NCI-H1092 treated with DMSO at 0.1 percent for 48 hours (cell line): ENCODE measurements around the gene COQ9.
"Not testable (repeated sequence)": the region's sequence is repeated elsewhere in the genome, so short reads cannot be mapped to it uniquely, and the experiment has no call there.

Experiments used
- DNase-seq: peaks from one replicate; lab custom pipeline; 2025; lab: John Stamatoyannopoulos, UW

COQ9 gene

DNA sequence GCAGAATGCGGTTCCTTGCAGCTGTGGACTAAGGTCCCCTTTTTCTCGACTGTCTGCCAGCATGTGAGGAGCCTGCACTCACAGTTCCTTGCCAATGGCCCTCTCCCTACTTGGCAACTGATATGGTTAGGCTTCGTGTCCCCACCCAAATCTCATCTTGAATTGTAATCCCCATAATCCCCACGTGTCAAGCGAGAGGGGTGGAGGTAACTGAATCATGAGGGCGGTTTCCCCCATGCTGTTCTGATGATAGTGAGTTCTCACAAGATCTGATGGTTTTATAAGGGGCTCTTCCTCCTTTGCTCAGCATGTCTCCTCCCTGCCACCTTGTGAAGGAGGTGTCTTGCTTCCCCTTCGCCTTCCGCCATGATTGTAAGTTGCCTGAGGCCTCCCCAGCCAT lies 20.0 kb upstream of the COQ9 start:
- no peak for DNase-seq

GRCh38 chr16:57427824-57428223 lies 19.5 kb upstream of the COQ9 start:
- no peak for DNase-seq

- no peak for DNase-seq
These were observed 16.3 kb upstream of the COQ9 start for GRCh38 chr16:57430955-57431354.

DNA sequence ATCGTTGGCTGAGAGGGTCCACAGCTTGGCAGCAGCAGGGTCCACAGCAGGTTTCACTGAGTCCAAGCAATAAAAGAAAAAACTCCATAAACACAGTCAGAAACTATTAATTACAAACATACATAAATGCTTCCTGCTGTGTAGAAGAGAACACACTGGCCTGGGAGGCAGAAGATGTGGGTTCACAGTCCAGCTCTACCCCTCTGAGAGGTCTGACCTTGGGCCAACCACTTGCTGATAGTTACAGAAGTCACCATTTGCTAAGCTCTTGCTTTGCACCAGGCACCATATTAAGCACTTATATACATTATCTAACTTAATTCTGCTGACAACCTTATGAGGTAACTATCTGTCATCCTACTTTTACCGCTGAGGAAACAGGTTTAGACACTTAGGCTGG lies 14.8 kb upstream of the COQ9 start:
- DNase-seq: no peak

DNA sequence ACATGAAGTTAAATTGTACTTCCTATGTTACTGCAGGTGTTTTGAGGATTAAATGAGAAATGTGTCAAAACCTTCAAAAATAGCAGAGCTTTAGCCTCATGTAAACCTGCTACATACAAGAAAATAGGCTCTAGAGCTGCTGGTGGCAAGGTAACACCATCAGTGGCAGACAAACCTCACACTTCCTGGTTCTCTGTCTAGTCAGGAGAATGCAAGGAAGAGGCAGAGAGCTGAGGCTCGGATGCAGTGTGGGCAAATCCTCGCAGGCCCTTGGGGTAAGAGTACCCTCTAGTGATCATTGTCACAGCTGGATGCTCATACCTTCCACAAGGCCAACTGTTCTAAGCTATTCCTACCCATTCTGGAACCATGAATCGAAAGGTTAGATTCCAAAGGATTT lies 14.3 kb upstream of the COQ9 start:
- no peak for DNase-seq

DNA sequence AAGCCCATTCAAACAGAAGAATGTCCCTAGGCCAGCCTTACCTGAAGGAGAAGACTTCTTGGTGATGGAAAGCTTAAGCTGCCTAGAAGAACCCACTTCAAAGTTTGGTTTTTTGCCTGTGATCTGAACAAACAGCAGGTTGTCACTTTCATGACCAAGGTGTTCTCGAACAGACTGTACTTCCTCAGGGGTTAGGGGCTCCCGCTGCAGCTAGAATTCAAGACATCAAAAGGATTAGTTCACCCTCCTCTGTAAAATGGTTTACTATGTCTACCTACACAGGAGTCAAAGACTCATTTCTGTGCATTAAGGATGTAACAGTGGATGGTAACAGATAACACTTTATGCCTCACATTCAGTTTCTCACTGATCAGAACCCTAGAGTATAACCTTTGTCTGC lies 13.3 kb upstream of the COQ9 start:
- DNase-seq: no peak

- no peak for DNase-seq
These were observed 11.4 kb upstream of the COQ9 start for GRCh38 chr16:57435838-57436237.

DNA sequence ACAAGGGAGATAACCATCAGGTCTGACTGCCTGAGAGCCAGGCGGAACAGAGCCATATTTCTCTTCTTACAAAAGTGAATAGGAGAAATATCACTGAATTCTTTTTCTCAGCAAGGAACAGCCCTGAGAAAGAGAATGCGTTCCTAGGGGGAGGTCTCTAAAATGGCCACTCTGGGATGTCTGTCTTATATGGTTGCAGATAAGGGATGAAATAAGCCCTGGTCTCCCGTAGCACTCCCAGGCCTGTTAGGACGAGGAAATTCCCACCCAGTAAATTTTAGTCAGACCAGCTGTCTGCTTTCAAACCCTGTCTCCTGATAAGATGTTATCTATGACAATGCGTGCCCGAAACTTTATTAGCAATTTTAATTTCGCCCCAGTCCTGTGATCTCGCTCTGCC lies 7.3 kb upstream of the COQ9 start:
- DNase-seq: not testable (repeated sequence)

DNA sequence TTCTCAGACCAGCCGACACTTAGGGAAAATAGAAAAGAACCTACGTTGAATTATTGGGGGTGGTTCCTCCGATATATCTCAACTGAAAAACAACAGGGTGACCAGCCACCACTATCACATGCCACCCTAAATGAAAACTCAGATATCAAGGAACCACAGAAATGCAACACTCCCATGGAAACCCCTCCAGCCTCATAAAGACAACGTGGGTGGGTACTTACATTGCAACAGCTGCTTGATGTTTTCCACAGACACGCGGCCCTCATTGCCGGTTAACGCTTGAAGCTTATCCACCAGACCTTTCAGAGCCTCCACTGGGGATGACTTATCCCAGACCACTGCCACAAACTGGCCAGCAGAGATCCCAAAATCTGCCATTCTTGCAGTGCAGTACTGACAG lies 6.7 kb upstream of the COQ9 start:
- not testable (repeated sequence) for DNase-seq

- no peak for DNase-seq
These were observed 2.6 kb upstream of the COQ9 start for GRCh38 chr16:57444711-57445110.

GRCh38 chr16:57445510-57445909 lies 1.8 kb upstream of the COQ9 start:
- DNase-seq: no peak

DNA sequence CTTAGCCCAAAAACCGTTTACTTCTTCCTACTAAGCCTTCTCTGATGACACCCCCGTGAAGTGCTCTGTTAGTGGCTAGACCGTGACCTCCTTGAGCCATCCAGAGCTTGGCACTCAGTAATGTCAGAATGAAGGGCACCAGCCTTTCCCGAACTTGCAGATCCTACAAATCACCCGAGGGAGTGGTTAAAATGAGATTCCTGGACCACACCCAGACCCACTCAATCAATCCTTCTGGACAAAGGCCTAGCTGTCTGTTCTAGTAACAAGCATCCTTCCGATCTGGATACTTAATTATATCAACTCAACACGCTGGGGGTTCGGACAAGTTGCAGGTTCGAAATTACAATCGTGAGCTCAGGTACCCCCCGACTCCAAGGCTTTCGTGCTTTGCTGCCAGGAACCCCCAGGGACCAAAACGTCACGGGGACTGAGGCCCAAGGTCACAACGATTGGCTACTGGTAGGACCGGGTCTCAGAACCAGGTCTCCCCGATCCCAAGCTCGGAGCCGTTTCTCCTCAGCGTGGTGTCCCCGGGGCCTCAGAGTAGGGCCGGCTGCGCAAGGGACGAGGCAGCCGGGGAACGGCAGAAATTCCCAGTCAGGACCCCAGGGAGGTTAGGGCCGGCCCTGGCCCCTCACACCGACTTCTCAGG lies 621 bp upstream of the COQ9 start:
- peak; percentile 42 for DNase-seq

DNA sequence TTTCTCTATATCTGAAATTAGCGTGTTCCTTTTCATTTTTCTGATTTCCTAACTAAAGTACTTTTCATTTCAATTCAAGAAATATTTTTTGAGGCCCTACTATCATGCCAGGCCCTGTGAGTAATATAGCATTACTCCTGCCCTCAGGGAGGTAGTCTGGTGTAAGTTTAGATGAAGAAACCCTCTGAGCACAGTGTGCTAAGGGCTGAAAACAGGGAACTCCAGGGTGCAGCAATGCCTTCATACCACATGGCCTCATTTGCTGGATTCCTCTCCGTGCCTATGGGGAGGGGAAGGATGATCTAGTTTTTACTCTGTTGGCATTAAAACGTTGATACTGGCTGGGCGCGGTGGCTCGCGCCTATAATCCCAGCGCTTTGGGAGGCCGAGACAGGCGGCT lies 4.7 kb downstream of the COQ9 start:
- no peak for DNase-seq

- DNase-seq: peak; percentile 72
These were observed 15.1 kb downstream of the COQ9 start, which contains the start of gene POLR2C for GRCh38 chr16:57462209-57462977. Gene POLR2C, plus strand, starts transcription at chr16:57462679. Its CDS starts 46 bp downstream, at chr16:57462725.

- DNase-seq: no peak
These were observed 15.7 kb downstream of the COQ9 start for GRCh38 chr16:57462978-57463362.

GRCh38 chr16:57464523-57464922 lies 17.2 kb downstream of the COQ9 start:
- DNase-seq: no peak

DNA sequence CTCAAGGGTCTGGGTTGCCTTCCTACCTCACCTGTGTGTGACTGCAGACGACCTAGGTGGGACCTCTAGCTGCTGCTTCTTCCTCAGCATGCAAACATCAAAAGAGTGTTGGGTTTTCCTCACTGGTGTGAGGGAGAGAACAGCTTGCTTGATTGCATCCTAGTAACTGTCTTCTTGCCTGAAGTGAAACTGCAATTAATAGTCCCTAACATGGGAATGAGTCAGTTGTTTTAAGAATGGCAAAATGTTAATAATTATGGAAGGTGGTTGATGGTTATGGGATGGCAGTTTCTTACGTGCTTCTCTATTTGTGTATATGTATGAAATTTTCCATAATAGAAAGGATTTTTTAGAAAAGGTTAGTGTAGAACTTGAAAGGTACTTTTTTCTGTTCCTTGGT lies 21.1 kb downstream of the COQ9 start:
- DNase-seq: no peak

DNA sequence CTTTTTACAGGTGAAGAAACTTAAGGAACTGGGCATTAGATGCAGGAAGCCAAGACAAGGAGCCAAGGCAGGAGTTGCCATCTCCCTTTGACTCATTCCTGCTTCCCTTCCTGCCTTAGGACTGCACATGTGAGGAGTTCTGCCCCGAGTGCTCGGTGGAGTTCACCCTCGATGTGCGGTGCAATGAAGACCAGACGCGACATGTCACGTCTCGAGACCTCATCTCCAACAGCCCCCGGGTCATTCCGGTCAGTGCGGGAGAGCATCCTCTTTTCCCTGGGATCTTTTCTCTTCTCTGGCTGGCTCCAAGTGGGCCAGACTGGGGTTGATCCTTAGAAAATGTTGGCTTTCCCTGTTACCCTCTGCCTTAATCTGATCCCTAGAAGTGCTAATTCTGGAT lies 21.8 kb downstream of the COQ9 start:
- DNase-seq: no peak

- no peak for DNase-seq
These were observed 22.7 kb downstream of the COQ9 start for GRCh38 chr16:57469917-57470470.

DNA sequence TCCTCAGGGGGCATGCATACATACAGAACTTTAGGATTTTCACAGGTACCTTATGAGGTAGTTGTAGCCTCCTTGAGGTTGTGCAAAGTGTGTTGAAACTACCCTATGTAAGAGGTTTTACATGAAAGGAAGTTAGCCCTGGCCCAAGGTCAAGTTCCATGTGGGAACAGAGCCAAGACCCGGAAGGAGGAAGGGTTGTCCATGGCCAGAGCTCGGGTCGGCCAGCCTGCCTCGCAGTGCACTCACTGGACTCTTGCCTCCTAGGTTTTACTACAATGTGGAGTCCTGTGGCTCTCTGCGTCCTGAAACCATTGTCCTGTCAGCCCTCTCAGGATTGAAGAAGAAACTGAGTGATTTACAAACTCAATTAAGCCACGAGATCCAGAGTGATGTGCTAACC lies 23.4 kb downstream of the COQ9 start:
- no peak for DNase-seq

DNA sequence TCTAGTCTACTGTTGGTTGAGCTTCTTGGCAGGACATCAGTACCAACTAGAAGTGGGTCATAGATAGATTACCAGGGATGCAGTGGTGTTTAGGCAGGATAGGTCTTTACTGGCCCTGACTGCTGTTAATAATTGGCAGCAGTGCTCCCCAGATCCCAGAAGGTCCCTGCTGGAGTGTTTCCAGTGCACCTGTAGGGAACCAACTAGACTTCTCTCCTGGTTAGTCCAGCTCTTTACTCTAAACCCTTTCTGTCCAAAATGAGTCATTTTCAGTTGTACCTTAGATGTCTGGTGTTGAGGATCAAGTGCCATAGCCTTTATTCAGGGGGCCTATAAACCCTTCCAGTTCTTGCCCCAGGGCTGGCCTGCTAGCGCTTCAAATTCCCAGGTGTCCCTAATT lies 23.9 kb downstream of the COQ9 start:
- no peak for DNase-seq

- DNase-seq: no peak
These were observed 24.8 kb downstream of the COQ9 start for GRCh38 chr16:57471852-57472664.

GRCh38 chr16:57472665-57473060 lies 25.4 kb downstream of the COQ9 start:
- DNase-seq: no peak
